ENCODE measurements around the gene ASB3.

ASB3 gene

DNA sequence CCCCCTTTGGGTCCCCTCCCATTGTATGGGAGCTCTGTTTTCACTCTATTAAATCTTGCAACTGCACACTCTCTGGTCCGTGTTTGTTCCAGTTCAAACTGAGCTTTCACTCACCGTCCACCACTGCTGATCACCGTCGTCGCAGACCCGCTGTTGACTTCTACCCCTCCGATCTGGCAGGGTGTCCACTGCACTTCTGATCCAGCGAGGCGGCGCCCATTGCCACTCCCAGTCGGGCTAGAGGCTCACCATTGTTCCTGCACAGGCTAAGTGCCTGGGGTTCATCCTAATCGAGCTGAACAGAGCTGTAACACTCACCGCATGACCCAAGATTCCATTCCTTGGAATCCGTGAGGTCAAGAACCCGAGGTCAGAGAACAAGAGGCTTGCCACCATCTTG lies 30.1 kb downstream of the ASB3 start:
- H3F3A ChIP-seq (ENCODE audit: insufficient read depth, low read length): peaks cover 5% of the 10 kb centered on the region
- peaks cover 16% of the 10 kb centered on the region for H3K4me1 ChIP-seq (ENCODE audit: low read length)
- no peaks in the 10 kb centered on the region for H3K9me3 ChIP-seq (replicated peaks; ENCODE audit: insufficient read depth, low read length)
- DNase-seq: no peak
- no peak overlapping the region for H2AFZ ChIP-seq (ENCODE audit: low read length)
- TF ChIP-seq EZH2 (optimal IDR thresholded peaks at IDR 0.05; ENCODE audit: low read depth, low read length) (no peak), EZH2phosphoT487 (IDR thresholded peaks at IDR 0.05; ENCODE audit: low read length) (no peak)
- TF ChIP-seq, protein P1, sequence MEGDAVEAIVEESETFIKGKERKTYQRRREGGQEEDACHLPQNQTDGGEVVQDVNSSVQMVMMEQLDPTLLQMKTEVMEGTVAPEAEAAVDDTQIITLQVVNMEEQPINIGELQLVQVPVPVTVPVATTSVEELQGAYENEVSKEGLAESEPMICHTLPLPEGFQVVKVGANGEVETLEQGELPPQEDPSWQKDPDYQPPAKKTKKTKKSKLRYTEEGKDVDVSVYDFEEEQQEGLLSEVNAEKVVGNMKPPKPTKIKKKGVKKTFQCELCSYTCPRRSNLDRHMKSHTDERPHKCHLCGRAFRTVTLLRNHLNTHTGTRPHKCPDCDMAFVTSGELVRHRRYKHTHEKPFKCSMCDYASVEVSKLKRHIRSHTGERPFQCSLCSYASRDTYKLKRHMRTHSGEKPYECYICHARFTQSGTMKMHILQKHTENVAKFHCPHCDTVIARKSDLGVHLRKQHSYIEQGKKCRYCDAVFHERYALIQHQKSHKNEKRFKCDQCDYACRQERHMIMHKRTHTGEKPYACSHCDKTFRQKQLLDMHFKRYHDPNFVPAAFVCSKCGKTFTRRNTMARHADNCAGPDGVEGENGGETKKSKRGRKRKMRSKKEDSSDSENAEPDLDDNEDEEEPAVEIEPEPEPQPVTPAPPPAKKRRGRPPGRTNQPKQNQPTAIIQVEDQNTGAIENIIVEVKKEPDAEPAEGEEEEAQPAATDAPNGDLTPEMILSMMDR (IDR thresholded peaks at IDR 0.05; ENCODE audit: low read length): no peak
- H3K4me2 ChIP-seq (ENCODE audit: low read depth, low read length): no peak overlapping the region
- H3K9ac ChIP-seq (ENCODE audit: low read length): no peak overlapping the region
- 0 out of 2 replicates have a peak, but pooled peaks cover 3% of the 10 kb centered on the region for H3K79me2 ChIP-seq (ENCODE audit: low read length)
- no peaks in the 10 kb centered on the region for H4K20me1 ChIP-seq (ENCODE audit: insufficient read depth, low read length)
- H3K27ac ChIP-seq (ENCODE audit: low read length): no peak overlapping the region
- H3K36me3 ChIP-seq (replicated peaks; ENCODE audit: insufficient read depth, low read length): no peaks in the 10 kb centered on the region
- no peaks in the 10 kb centered on the region for H3K27me3 ChIP-seq (replicated peaks; ENCODE audit: insufficient read depth, low read length)
- no peaks in the 10 kb centered on the region for H3K9me2 ChIP-seq (replicated peaks; ENCODE audit: insufficient read depth, low read length)
- H3K4me3 ChIP-seq (ENCODE audit: low read length): no peak overlapping the region

- Histone ChIP-seq H3K27me3 (replicated peaks; ENCODE audit: insufficient read depth, low read length) (no peaks in the 10 kb centered on the region), H3K4me2 (ENCODE audit: low read depth, low read length) (no peak overlapping the region), H2AFZ (ENCODE audit: low read length) (no peak overlapping the region), H3K4me3 (ENCODE audit: low read length) (no peak overlapping the region), H3K4me1 (ENCODE audit: low read length) (peaks cover 24% of the 10 kb centered on the region), H3K9me2 (replicated peaks; ENCODE audit: insufficient read depth, low read length) (no peaks in the 10 kb centered on the region), H4K20me1 (ENCODE audit: insufficient read depth, low read length) (no peaks in the 10 kb centered on the region), H3K27ac (ENCODE audit: low read length) (no peak overlapping the region), H3K9me3 (replicated peaks; ENCODE audit: insufficient read depth, low read length) (no peaks in the 10 kb centered on the region), H3F3A (ENCODE audit: insufficient read depth, low read length) (peaks cover 20% of the 10 kb centered on the region), H3K9ac (ENCODE audit: low read length) (no peak overlapping the region), H3K36me3 (replicated peaks; ENCODE audit: insufficient read depth, low read length) (no peaks in the 10 kb centered on the region), H3K79me2 (ENCODE audit: low read length) (0 out of 2 replicates have a peak, but pooled peaks cover 3% of the 10 kb centered on the region)
- no peak for DNase-seq
- TF ChIP-seq EZH2phosphoT487 (IDR thresholded peaks at IDR 0.05; ENCODE audit: low read length) (no peak), EZH2 (optimal IDR thresholded peaks at IDR 0.05; ENCODE audit: low read depth, low read length) (no peak)
- TF ChIP-seq, protein P1 (IDR thresholded peaks at IDR 0.05; ENCODE audit: low read length): no peak
Measured at GRCh38 chr2:53755121-53755520, 31.6 kb downstream of the ASB3 start.

DNA sequence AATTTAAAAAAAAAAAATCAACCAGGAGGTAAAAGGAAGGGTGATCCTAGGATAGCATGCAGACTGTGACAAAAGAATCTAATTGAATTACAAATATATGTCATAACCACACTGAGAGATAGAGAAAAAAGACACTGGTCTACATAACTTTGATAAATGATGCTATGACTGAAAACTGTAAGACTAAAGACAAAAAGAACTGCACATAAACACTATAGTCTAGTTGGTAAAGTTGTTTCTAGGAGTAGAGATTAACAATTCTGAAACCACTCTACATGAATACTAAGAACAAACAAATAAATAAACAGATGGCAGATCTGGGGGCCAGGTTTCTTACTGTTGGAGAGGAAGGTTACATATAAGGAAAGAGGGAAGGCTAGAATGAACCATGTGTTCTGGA lies 33.7 kb downstream of the ASB3 start:
- Histone ChIP-seq H2AFZ (ENCODE audit: low read length) (no peak overlapping the region), H3F3A (ENCODE audit: insufficient read depth, low read length) (peaks cover 27% of the 10 kb centered on the region), H3K9me3 (replicated peaks; ENCODE audit: insufficient read depth, low read length) (no peaks in the 10 kb centered on the region), H3K9me2 (replicated peaks; ENCODE audit: insufficient read depth, low read length) (no peaks in the 10 kb centered on the region), H3K4me3 (ENCODE audit: low read length) (no peak overlapping the region), H3K9ac (ENCODE audit: low read length) (no peak overlapping the region), H4K20me1 (ENCODE audit: insufficient read depth, low read length) (no peaks in the 10 kb centered on the region), H3K27ac (ENCODE audit: low read length) (no peak overlapping the region), H3K27me3 (replicated peaks; ENCODE audit: insufficient read depth, low read length) (no peaks in the 10 kb centered on the region), H3K4me2 (ENCODE audit: low read depth, low read length) (no peak overlapping the region), H3K4me1 (ENCODE audit: low read length) (peaks cover 35% of the 10 kb centered on the region), H3K36me3 (replicated peaks; ENCODE audit: insufficient read depth, low read length) (no peaks in the 10 kb centered on the region), H3K79me2 (ENCODE audit: low read length) (peaks cover 16% of the 10 kb centered on the region)
- TF ChIP-seq EZH2phosphoT487 (IDR thresholded peaks at IDR 0.05; ENCODE audit: low read length) (no peak), EZH2 (optimal IDR thresholded peaks at IDR 0.05; ENCODE audit: low read depth, low read length) (no peak)
- TF ChIP-seq, protein P1 (IDR thresholded peaks at IDR 0.05; ENCODE audit: low read length): no peak
- no peak for DNase-seq

All from MM.1S (cell line).